ENCODE data around the gene RAD54L. TPM values are rescaled to one million over a fixed set of nuclear protein-coding genes. Genes with fewer than 3 reads are reported as not detected.
"Not testable (repeated sequence)": the region's sequence is repeated elsewhere in the genome, so short reads cannot be mapped to it uniquely, and the experiment has no call there.

The RAD54L gene
- total RNA-seq, 1 donor: 1.4 TPM

GRCh38 chr1:46223472-46223943 lies 24.1 kb upstream of the RAD54L start:
- Histone ChIP-seq H3K9me3 (ENCODE audit: low read depth, low read length) (no peaks in the 10 kb centered on the region), H3K4me2 (ENCODE audit: insufficient read depth, low read length) (peak overlapping the region; percentile 59), H3K79me2 (ENCODE audit: insufficient read depth, low read length) (no peaks in the 10 kb centered on the region), H3K4me1 (ENCODE audit: insufficient read depth, low read length) (peaks cover 5% of the 10 kb centered on the region), H3K27me3 (ENCODE audit: insufficient read depth, low read length) (no peaks in the 10 kb centered on the region), H3K36me3 (ENCODE audit: insufficient read depth, low read length) (peaks cover 6% of the 10 kb centered on the region), H3K27ac (ENCODE audit: low read depth, low read length) (no peak overlapping the region), H2AFZ (ENCODE audit: low read length) (peak overlapping the region; percentile 86), H3K4me3 (ENCODE audit: insufficient read depth, low read length) (peak overlapping the region; percentile 39), H4K20me1 (ENCODE audit: insufficient read depth, low read length) (no peaks in the 10 kb centered on the region)
- DNase-seq (ENCODE audit: insufficient read length, low spot score, missing footprints): peak; percentile 94
- peak; percentile 98 for TF ChIP-seq CTCF (IDR thresholded peaks at IDR 0.05; ENCODE audit: extremely low read depth, low read depth, low read length)

- Histone ChIP-seq H3K27ac (ENCODE audit: low read depth, low read length) (no peak overlapping the region), H3K9me3 (ENCODE audit: low read depth, low read length) (no peaks in the 10 kb centered on the region), H3K4me1 (ENCODE audit: insufficient read depth, low read length) (peaks cover 5% of the 10 kb centered on the region), H3K27me3 (ENCODE audit: insufficient read depth, low read length) (no peaks in the 10 kb centered on the region), H2AFZ (ENCODE audit: low read length) (no peak overlapping the region), H4K20me1 (ENCODE audit: insufficient read depth, low read length) (no peaks in the 10 kb centered on the region), H3K4me3 (ENCODE audit: insufficient read depth, low read length) (no peak overlapping the region), H3K4me2 (ENCODE audit: insufficient read depth, low read length) (no peak overlapping the region), H3K36me3 (ENCODE audit: insufficient read depth, low read length) (peaks cover 6% of the 10 kb centered on the region), H3K79me2 (ENCODE audit: insufficient read depth, low read length) (no peaks in the 10 kb centered on the region)
- DNase-seq (ENCODE audit: insufficient read length, low spot score, missing footprints): no peak
- TF ChIP-seq CTCF (IDR thresholded peaks at IDR 0.05; ENCODE audit: extremely low read depth, low read depth, low read length): no peak
These were observed 22.6 kb upstream of the RAD54L start for GRCh38 chr1:46224966-46225365.

- not testable (repeated sequence) for H3K36me3 ChIP-seq (ENCODE audit: insufficient read depth, low read length); H3K4me1 ChIP-seq (ENCODE audit: insufficient read depth, low read length); H3K4me3 ChIP-seq (ENCODE audit: insufficient read depth, low read length); H3K27me3 ChIP-seq (ENCODE audit: insufficient read depth, low read length); H2AFZ ChIP-seq (ENCODE audit: low read length); H3K27ac ChIP-seq (ENCODE audit: low read depth, low read length); DNase-seq (ENCODE audit: insufficient read length, low spot score, missing footprints); H4K20me1 ChIP-seq (ENCODE audit: insufficient read depth, low read length); H3K4me2 ChIP-seq (ENCODE audit: insufficient read depth, low read length); H3K9me3 ChIP-seq (ENCODE audit: low read depth, low read length); H3K79me2 ChIP-seq (ENCODE audit: insufficient read depth, low read length)
These were observed 16.3 kb upstream of the RAD54L start for GRCh38 chr1:46231231-46231630.

- no peak for DNase-seq (ENCODE audit: insufficient read length, low spot score, missing footprints)
These were observed 10.7 kb upstream of the RAD54L start for GRCh38 chr1:46236882-46237281.

GRCh38 chr1:46238865-46239264 lies 8.7 kb upstream of the RAD54L start:
- not testable (repeated sequence) for H3K27me3 ChIP-seq (ENCODE audit: insufficient read depth, low read length); H3K79me2 ChIP-seq (ENCODE audit: insufficient read depth, low read length); H2AFZ ChIP-seq (ENCODE audit: low read length); H3K4me2 ChIP-seq (ENCODE audit: insufficient read depth, low read length); H3K4me1 ChIP-seq (ENCODE audit: insufficient read depth, low read length); H4K20me1 ChIP-seq (ENCODE audit: insufficient read depth, low read length); H3K4me3 ChIP-seq (ENCODE audit: insufficient read depth, low read length); DNase-seq (ENCODE audit: insufficient read length, low spot score, missing footprints); H3K36me3 ChIP-seq (ENCODE audit: insufficient read depth, low read length); H3K9me3 ChIP-seq (ENCODE audit: low read depth, low read length)
- peak overlapping the region; percentile 3 for H3K27ac ChIP-seq (ENCODE audit: low read depth, low read length)

More at GRCh38 chr1:46236882-46237281, 10.7 kb upstream of the RAD54L start:
- no peak overlapping the region for H3K4me3 ChIP-seq (ENCODE audit: insufficient read depth, low read length)
- TF ChIP-seq CTCF (IDR thresholded peaks at IDR 0.05; ENCODE audit: extremely low read depth, low read depth, low read length): no peak
- no peaks in the 10 kb centered on the region for H3K79me2 ChIP-seq (ENCODE audit: insufficient read depth, low read length)
- H3K4me2 ChIP-seq (ENCODE audit: insufficient read depth, low read length): no peak overlapping the region
- no peak overlapping the region for H2AFZ ChIP-seq (ENCODE audit: low read length)
- H3K36me3 ChIP-seq (ENCODE audit: insufficient read depth, low read length): no peaks in the 10 kb centered on the region
- H3K27ac ChIP-seq (ENCODE audit: low read depth, low read length): no peak overlapping the region
- H3K9me3 ChIP-seq (ENCODE audit: low read depth, low read length): peaks cover 3% of the 10 kb centered on the region
- H3K27me3 ChIP-seq (ENCODE audit: insufficient read depth, low read length): no peaks in the 10 kb centered on the region
- H4K20me1 ChIP-seq (ENCODE audit: insufficient read depth, low read length): no peaks in the 10 kb centered on the region
- no peaks in the 10 kb centered on the region for H3K4me1 ChIP-seq (ENCODE audit: insufficient read depth, low read length)

- not testable (repeated sequence) for H3K79me2 ChIP-seq (ENCODE audit: insufficient read depth, low read length); H2AFZ ChIP-seq (ENCODE audit: low read length); H3K9me3 ChIP-seq (ENCODE audit: low read depth, low read length); H3K27ac ChIP-seq (ENCODE audit: low read depth, low read length); H3K4me2 ChIP-seq (ENCODE audit: insufficient read depth, low read length); H3K4me3 ChIP-seq (ENCODE audit: insufficient read depth, low read length); H4K20me1 ChIP-seq (ENCODE audit: insufficient read depth, low read length); H3K36me3 ChIP-seq (ENCODE audit: insufficient read depth, low read length); H3K4me1 ChIP-seq (ENCODE audit: insufficient read depth, low read length); H3K27me3 ChIP-seq (ENCODE audit: insufficient read depth, low read length); DNase-seq (ENCODE audit: insufficient read length, low spot score, missing footprints)
These were observed 5.8 kb upstream of the RAD54L start for GRCh38 chr1:46241733-46242132.
